T-helper 2 cell treated with Interferon-gamma antibody and Interleukin-4, amounts not matched to agents 5 μg/mL and 100 μg/mL, for 36 hours (primary cell): ENCODE data around the gene HPGD.

Source experiments
- DNase-seq: peaks from one replicate; pipeline ENCODE4 v3.0.0; 2021; ENCODE audit warnings: low spot score
- H3K27ac Mint-ChIP-seq: one replicate; pipeline ENCODE4 v1.8.0; 2021; ENCODE audit warnings: mild to moderate bottlenecking, mixed read lengths
- H3K27me3 Mint-ChIP-seq: one replicate; pipeline ENCODE4 v1.8.0; 2021; ENCODE audit warnings: low read depth, mixed read lengths
- H3K36me3 Mint-ChIP-seq: one replicate; pipeline ENCODE4 v1.8.0; 2021; ENCODE audit warnings: low read depth, mixed read lengths
- H3K4me1 Mint-ChIP-seq: one replicate; pipeline ENCODE4 v1.8.0; 2021; ENCODE audit warnings: low read depth, mixed read lengths
- H3K4me3 Mint-ChIP-seq: one replicate; pipeline ENCODE4 v1.8.0; 2022; ENCODE audit warnings: mild to moderate bottlenecking, moderate library complexity, mixed read lengths
- H3K9me3 Mint-ChIP-seq: one replicate; pipeline ENCODE4 v1.8.0; 2021; ENCODE audit warnings: mixed read lengths

HPGD gene

GRCh38 chr4:174479140-174479539 lies 43.1 kb downstream of the HPGD start:
- H3K9me3 Mint-ChIP-seq = no peaks in the 10 kb centered on the region
- no peaks in the 10 kb centered on the region for H3K27me3 Mint-ChIP-seq
- H3K4me1 Mint-ChIP-seq = no peaks in the 10 kb centered on the region
- no peak overlapping the region for H3K4me3 Mint-ChIP-seq
- no peaks in the 10 kb centered on the region for H3K36me3 Mint-ChIP-seq
- no peak overlapping the region for H3K27ac Mint-ChIP-seq
- no peak for DNase-seq

GRCh38 chr4:174475528-174475927 lies 46.8 kb downstream of the HPGD start:
- no peak for DNase-seq
- Mint-ChIP-seq H3K4me3 (no peak overlapping the region), H3K4me1 (no peaks in the 10 kb centered on the region), H3K27ac (no peak overlapping the region), H3K9me3 (no peaks in the 10 kb centered on the region), H3K27me3 (no peaks in the 10 kb centered on the region), H3K36me3 (no peaks in the 10 kb centered on the region)

- no peak overlapping the region for H3K4me3 Mint-ChIP-seq
Observed at GRCh38 chr4:174474457-174475075, 47.7 kb downstream of the HPGD start.

GRCh38 chr4:174467107-174467506 lies 55.2 kb downstream of the HPGD start:
- no peak for DNase-seq
- no peak overlapping the region for H3K27ac Mint-ChIP-seq
- H3K4me3 Mint-ChIP-seq = no peak overlapping the region
- no peaks in the 10 kb centered on the region for H3K4me1 Mint-ChIP-seq
- H3K36me3 Mint-ChIP-seq = no peaks in the 10 kb centered on the region
- H3K9me3 Mint-ChIP-seq = no peaks in the 10 kb centered on the region
- H3K27me3 Mint-ChIP-seq = no peaks in the 10 kb centered on the region

More at GRCh38 chr4:174474457-174475075, 47.7 kb downstream of the HPGD start:
- no peak for DNase-seq
- H3K27me3 Mint-ChIP-seq = no peaks in the 10 kb centered on the region
- no peaks in the 10 kb centered on the region for H3K36me3 Mint-ChIP-seq
- no peaks in the 10 kb centered on the region for H3K4me1 Mint-ChIP-seq
- H3K9me3 Mint-ChIP-seq = no peaks in the 10 kb centered on the region
- no peak overlapping the region for H3K27ac Mint-ChIP-seq

- no peaks in the 10 kb centered on the region for H3K4me1 Mint-ChIP-seq
- H3K27ac Mint-ChIP-seq = no peak overlapping the region
- DNase-seq = no peak
- no peaks in the 10 kb centered on the region for H3K27me3 Mint-ChIP-seq
- H3K9me3 Mint-ChIP-seq = no peaks in the 10 kb centered on the region
- H3K36me3 Mint-ChIP-seq = no peaks in the 10 kb centered on the region
- no peak overlapping the region for H3K4me3 Mint-ChIP-seq
Observed at GRCh38 chr4:174464949-174465348, 57.3 kb downstream of the HPGD start.

- Mint-ChIP-seq H3K27me3 (peaks cover 4% of the 10 kb centered on the region), H3K27ac (no peak overlapping the region), H3K4me3 (no peak overlapping the region), H3K9me3 (no peaks in the 10 kb centered on the region), H3K4me1 (no peaks in the 10 kb centered on the region), H3K36me3 (no peaks in the 10 kb centered on the region)
- no peak for DNase-seq
Observed at GRCh38 chr4:174461466-174462106, 60.7 kb downstream of the HPGD start.

GRCh38 chr4:174460684-174461083 lies 61.6 kb downstream of the HPGD start:
- H3K36me3 Mint-ChIP-seq = no peaks in the 10 kb centered on the region
- H3K4me3 Mint-ChIP-seq = no peak overlapping the region
- H3K4me1 Mint-ChIP-seq = no peaks in the 10 kb centered on the region
- no peak overlapping the region for H3K27ac Mint-ChIP-seq
- peaks cover 5% of the 10 kb centered on the region for H3K27me3 Mint-ChIP-seq
- no peaks in the 10 kb centered on the region for H3K9me3 Mint-ChIP-seq
- DNase-seq = no peak

- no peak overlapping the region for H3K27ac Mint-ChIP-seq
- peaks cover 5% of the 10 kb centered on the region for H3K27me3 Mint-ChIP-seq
- H3K36me3 Mint-ChIP-seq = no peaks in the 10 kb centered on the region
- H3K4me3 Mint-ChIP-seq = no peak overlapping the region
- H3K4me1 Mint-ChIP-seq = no peaks in the 10 kb centered on the region
- DNase-seq = no peak
- no peaks in the 10 kb centered on the region for H3K9me3 Mint-ChIP-seq
Observed at GRCh38 chr4:174457468-174457867, 64.8 kb downstream of the HPGD start.

GRCh38 chr4:174454815-174455473 lies 67.3 kb downstream of the HPGD start:
- Mint-ChIP-seq H3K27ac (no peak overlapping the region), H3K4me1 (no peaks in the 10 kb centered on the region)

GRCh38 chr4:174451718-174452296 lies 70.5 kb downstream of the HPGD start:
- DNase-seq = no peak
- peaks cover 3% of the 10 kb centered on the region for H3K27me3 Mint-ChIP-seq
- peaks cover 2% of the 10 kb centered on the region for H3K9me3 Mint-ChIP-seq
- no peaks in the 10 kb centered on the region for H3K4me1 Mint-ChIP-seq
- H3K4me3 Mint-ChIP-seq = no peak overlapping the region
- no peaks in the 10 kb centered on the region for H3K36me3 Mint-ChIP-seq
- no peak overlapping the region for H3K27ac Mint-ChIP-seq

More at GRCh38 chr4:174454815-174455473, 67.3 kb downstream of the HPGD start:
- Mint-ChIP-seq H3K27me3 (peaks cover 5% of the 10 kb centered on the region), H3K4me3 (no peak overlapping the region), H3K9me3 (no peaks in the 10 kb centered on the region), H3K36me3 (no peaks in the 10 kb centered on the region)
- no peak for DNase-seq

- no peaks in the 10 kb centered on the region for H3K27me3 Mint-ChIP-seq
- H3K36me3 Mint-ChIP-seq = no peaks in the 10 kb centered on the region
- peaks cover 8% of the 10 kb centered on the region for H3K9me3 Mint-ChIP-seq
- DNase-seq = no peak
- no peaks in the 10 kb centered on the region for H3K4me1 Mint-ChIP-seq
- no peak overlapping the region for H3K4me3 Mint-ChIP-seq
- H3K27ac Mint-ChIP-seq = no peak overlapping the region
Observed at GRCh38 chr4:174450786-174451125, 71.5 kb downstream of the HPGD start.

GRCh38 chr4:174449944-174450785 lies 72.1 kb downstream of the HPGD start:
- no peaks in the 10 kb centered on the region for H3K4me1 Mint-ChIP-seq
- H3K27me3 Mint-ChIP-seq = no peaks in the 10 kb centered on the region
- H3K4me3 Mint-ChIP-seq = no peak overlapping the region
- DNase-seq = no peak
- H3K27ac Mint-ChIP-seq = no peak overlapping the region
- peaks cover 8% of the 10 kb centered on the region for H3K9me3 Mint-ChIP-seq
- no peaks in the 10 kb centered on the region for H3K36me3 Mint-ChIP-seq

GRCh38 chr4:174449152-174449551 lies 73.1 kb downstream of the HPGD start:
- no peak for DNase-seq
- Mint-ChIP-seq H3K4me3 (no peak overlapping the region), H3K4me1 (no peaks in the 10 kb centered on the region), H3K27me3 (no peaks in the 10 kb centered on the region), H3K27ac (no peak overlapping the region), H3K36me3 (no peaks in the 10 kb centered on the region), H3K9me3 (peaks cover 8% of the 10 kb centered on the region)

GRCh38 chr4:174444390-174444789 lies 77.9 kb downstream of the HPGD start:
- Mint-ChIP-seq H3K27ac (no peak overlapping the region), H3K9me3 (peaks cover 8% of the 10 kb centered on the region), H3K4me3 (no peak overlapping the region), H3K4me1 (no peaks in the 10 kb centered on the region), H3K27me3 (no peaks in the 10 kb centered on the region), H3K36me3 (no peaks in the 10 kb centered on the region)
- no peak for DNase-seq
